GM21390 (cell line): ENCODE results near the gene ABI3.
"Not testable (repeated sequence)": the region's sequence is repeated elsewhere in the genome, so short reads cannot be mapped to it uniquely, and the experiment has no call there.

Experiments used
- ATAC-seq: cut with Tn5 transposase; IDR thresholded peaks from one replicate; pipeline ENCODE4 v1.9.1; 2021; ENCODE audit not compliant: unreplicated experiment

ABI3 gene

GRCh38 chr17:49210158-49211029, at the start of gene ABI3, which contains the start of gene GNGT2:
TSS of gene ABI3 (plus strand) at chr17:49210707. CDS start at chr17:49210725, 18 bp downstream.
TSS of gene GNGT2 (minus strand) at chr17:49210574. CDS start at chr17:49207422, 3,152 bp downstream.
- peak; percentile 80 for ATAC-seq

- no peak for ATAC-seq
Observed at GRCh38 chr17:49162866-49163265, 47.6 kb upstream of the ABI3 start.

GRCh38 chr17:49165143-49165542, 45.4 kb upstream of the ABI3 start:
- ATAC-seq, result no peak

- no peak for ATAC-seq
Observed at GRCh38 chr17:49168706-49169105, 41.8 kb upstream of the ABI3 start.

GRCh38 chr17:49170216-49170615, 40.3 kb upstream of the ABI3 start:
- ATAC-seq, result no peak

- ATAC-seq, result not testable (repeated sequence)
Observed at GRCh38 chr17:49170711-49171110, 39.8 kb upstream of the ABI3 start.

GRCh38 chr17:49175978-49176377, 34.5 kb upstream of the ABI3 start:
- ATAC-seq, result not testable (repeated sequence)

- ATAC-seq, result no peak
Observed at GRCh38 chr17:49180303-49180702, 30.2 kb upstream of the ABI3 start.

- no peak for ATAC-seq
Observed at GRCh38 chr17:49180998-49181635, 29.4 kb upstream of the ABI3 start.

- ATAC-seq, result no peak
Observed at GRCh38 chr17:49183341-49183740, 27.2 kb upstream of the ABI3 start.

GRCh38 chr17:49183801-49184200, 26.7 kb upstream of the ABI3 start:
- no peak for ATAC-seq

GRCh38 chr17:49184522-49184921, 26.0 kb upstream of the ABI3 start:
- ATAC-seq, result not testable (repeated sequence)

- not testable (repeated sequence) for ATAC-seq
Observed at GRCh38 chr17:49185381-49185780, 25.1 kb upstream of the ABI3 start.

GRCh38 chr17:49187301-49187700, 23.2 kb upstream of the ABI3 start:
- ATAC-seq, result no peak

GRCh38 chr17:49190932-49191331, 19.6 kb upstream of the ABI3 start:
- no peak for ATAC-seq

GRCh38 chr17:49191409-49191916, 19.0 kb upstream of the ABI3 start:
- ATAC-seq, result peak; percentile 4

GRCh38 chr17:49191917-49192741, 18.4 kb upstream of the ABI3 start:
- peak; percentile 47 for ATAC-seq

- ATAC-seq, result no peak
Observed at GRCh38 chr17:49193513-49194296, 16.8 kb upstream of the ABI3 start.

GRCh38 chr17:49194297-49194607, 16.3 kb upstream of the ABI3 start:
- ATAC-seq, result no peak

- ATAC-seq, result no peak
Observed at GRCh38 chr17:49195751-49196150, 14.8 kb upstream of the ABI3 start.
